Hepatocyte (in vitro differentiated cells): Measurements from ENCODE around the gene RBMS1. TPM values are rescaled to one million over a fixed set of nuclear protein-coding genes. Genes with fewer than 3 reads are reported as not detected.

ENCODE experiments used
- DNase-seq: peaks from one replicate; pipeline ENCODE4 v3.0.0-alpha.2; 2016; ENCODE audit warnings: low spot score
- H2AFZ ChIP-seq: fragments of 200-600 bp; sonication (generic); 2 replicates; pipeline ENCODE4 v1.6.0; 2016; ENCODE audit warnings: antibody characterized with exemption, mild to moderate bottlenecking
- H3K27ac ChIP-seq: fragments of 200-600 bp; sonication (generic); 2 replicates; pipeline ENCODE4 v1.5.1; 2016; ENCODE audit warnings: mild to moderate bottlenecking
- H3K27me3 ChIP-seq: fragments of 200-600 bp; sonication (generic); 2 replicates; pipeline ENCODE4 v1.6.1; 2016
- H3K36me3 ChIP-seq: fragments of 200-600 bp; sonication (generic); replicated peaks from 2 replicates; pipeline ENCODE4 v1.5.1; 2016; ENCODE audit warnings: low read depth; ENCODE audit not compliant: insufficient read depth
- H3K4me1 ChIP-seq: fragments of 200-600 bp; sonication (generic); 2 replicates; pipeline ENCODE4 v1.5.1; 2016; ENCODE audit warnings: mild to moderate bottlenecking, moderate library complexity; ENCODE audit not compliant: insufficient read depth
- H3K4me2 ChIP-seq: fragments of 200-600 bp; sonication (generic); 2 replicates; pipeline ENCODE4 v1.6.0; 2016
- H3K4me3 ChIP-seq: fragments of 200-600 bp; sonication (generic); 2 replicates; pipeline ENCODE4 v1.5.1; 2016; ENCODE audit warnings: mild to moderate bottlenecking
- H3K79me2 ChIP-seq: fragments of 200-600 bp; sonication (generic); 2 replicates; pipeline ENCODE4 v1.6.0; 2017; ENCODE audit warnings: mild to moderate bottlenecking
- H3K9me2 ChIP-seq: fragments of 200-600 bp; sonication (generic); replicated peaks from 2 replicates; pipeline ENCODE4 v1.6.0; 2017; ENCODE audit warnings: mild to moderate bottlenecking; ENCODE audit not compliant: insufficient read depth
- H3K9me3 ChIP-seq: fragments of 200-600 bp; sonication (generic); 2 replicates; pipeline ENCODE4 v1.5.1; 2016; ENCODE audit warnings: low read depth, mild to moderate bottlenecking
- H4K20me1 ChIP-seq: fragments of 200-600 bp; sonication (generic); 2 replicates; pipeline ENCODE4 v1.6.0; 2016; ENCODE audit warnings: mild to moderate bottlenecking; ENCODE audit not compliant: insufficient read depth, poor library complexity, severe bottlenecking
- EZH2 ChIP-seq: fragments of 200-600 bp; sonication (generic); IDR thresholded peaks from 2 replicates; pipeline ENCODE4 v1.6.1; 2016; ENCODE audit warnings: antibody characterized with exemption, mild to moderate bottlenecking, borderline replicate concordance
- EZH2phosphoT487 ChIP-seq: fragments of 200-600 bp; sonication (generic); IDR thresholded peaks from one replicate; pipeline ENCODE4 v1.6.1; 2018; ENCODE audit warnings: antibody characterized with exemption, mild to moderate bottlenecking, low read depth, moderate library complexity; ENCODE audit not compliant: unreplicated experiment, severe bottlenecking
- WGBS: methylation state at CpG from one replicate; pipeline ENCODE4 v1.1.6; 2016; ENCODE audit warnings: low lambda C conversion rate; ENCODE audit errors: missing lambda C conversion rate; 5-methylcytosine and 5-hydroxymethylcytosine counted together
- polyA plus RNA-seq: library from polyadenylated mRNA; unstranded; fragments of >200 nt; fragmentation: Nextera tagmentation; extraction: Ambion mirVana; gene quantifications from 2 replicates; pipeline ENCODE4 v1.2.1, GENCODE V29; 2016
- total RNA-seq: library from RNA; depleted of rRNA; stranded (reverse); fragments of >200 nt; gene quantifications from 2 replicates; pipeline ENCODE4 v1.2.3, GENCODE V29; 2014
- TF ChIP-seq, protein P1 (sequence below): fragments of 200-600 bp; sonication (generic); IDR thresholded peaks from 2 replicates; pipeline ENCODE4 v1.5.1; 2016; ENCODE audit warnings: antibody characterized with exemption, mild to moderate bottlenecking; ENCODE audit not compliant: poor library complexity

RBMS1 gene
- total and polyA plus RNA-seq, 2 experiments from 2014 or later, result 87.9 to 103 TPM

DNA sequence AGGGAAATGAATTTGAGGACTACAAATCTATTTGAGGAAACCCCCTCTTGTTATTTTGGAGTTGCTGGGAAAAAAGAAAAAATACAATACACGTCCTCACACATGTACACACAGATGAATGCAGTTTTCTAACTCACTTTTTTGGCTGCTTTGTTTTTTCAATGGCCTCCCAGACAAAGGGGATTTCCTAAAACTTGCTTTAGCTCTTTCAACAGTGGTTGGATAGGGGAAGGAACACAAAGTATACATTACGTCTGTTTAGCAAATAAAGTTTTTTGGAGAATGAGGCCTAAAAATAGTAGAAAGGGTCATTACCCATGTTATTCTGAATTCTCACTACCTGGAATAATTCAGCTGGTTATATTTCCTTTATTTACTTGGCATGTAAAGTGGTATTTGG lies 168.2 kb downstream of the RBMS1 start:
- H3K79me2 ChIP-seq, result peaks cover 97% of the 10 kb centered on the region
- no peak overlapping the region for H3K4me2 ChIP-seq
- 79% methylated on average over 2 of the region's 2 CpGs for WGBS

DNA sequence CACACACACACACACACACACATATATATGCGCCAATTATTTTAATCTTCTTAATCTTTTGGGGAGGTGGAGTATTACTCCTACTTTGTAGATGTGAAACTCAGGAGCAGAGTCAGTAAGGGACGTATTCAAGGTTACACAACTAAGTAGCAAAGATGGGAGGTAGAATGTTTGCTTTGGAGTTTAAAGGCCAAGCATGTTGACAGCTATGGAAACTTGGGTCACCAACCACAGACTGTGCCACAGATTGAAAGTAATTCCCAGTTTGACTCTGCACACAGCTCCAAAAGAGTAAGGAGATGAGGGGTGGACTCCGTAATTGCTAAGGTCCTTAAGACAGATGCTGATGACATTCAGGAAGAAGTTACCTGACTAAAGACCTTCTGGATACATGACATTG lies 168.7 kb downstream of the RBMS1 start:
- H3K4me3 ChIP-seq, result no peak overlapping the region
- H4K20me1 ChIP-seq, result peaks cover 34% of the 10 kb centered on the region
- H3K4me1 ChIP-seq, result peaks cover 27% of the 10 kb centered on the region
- H3K36me3 ChIP-seq, result no peaks in the 10 kb centered on the region
- 87% methylated on average over 3 of the region's 3 CpGs for WGBS
- DNase-seq, result no peak
- H3K9me3 ChIP-seq, result no peaks in the 10 kb centered on the region
- H3K4me2 ChIP-seq, result no peak overlapping the region
- no peaks in the 10 kb centered on the region for H3K27me3 ChIP-seq
- H3K79me2 ChIP-seq, result peaks cover 97% of the 10 kb centered on the region
- H2AFZ ChIP-seq, result no peak overlapping the region
- no peak overlapping the region for H3K27ac ChIP-seq
- no peaks in the 10 kb centered on the region for H3K9me2 ChIP-seq
- TF ChIP-seq EZH2phosphoT487, result no peak
- TF ChIP-seq, protein P1, sequence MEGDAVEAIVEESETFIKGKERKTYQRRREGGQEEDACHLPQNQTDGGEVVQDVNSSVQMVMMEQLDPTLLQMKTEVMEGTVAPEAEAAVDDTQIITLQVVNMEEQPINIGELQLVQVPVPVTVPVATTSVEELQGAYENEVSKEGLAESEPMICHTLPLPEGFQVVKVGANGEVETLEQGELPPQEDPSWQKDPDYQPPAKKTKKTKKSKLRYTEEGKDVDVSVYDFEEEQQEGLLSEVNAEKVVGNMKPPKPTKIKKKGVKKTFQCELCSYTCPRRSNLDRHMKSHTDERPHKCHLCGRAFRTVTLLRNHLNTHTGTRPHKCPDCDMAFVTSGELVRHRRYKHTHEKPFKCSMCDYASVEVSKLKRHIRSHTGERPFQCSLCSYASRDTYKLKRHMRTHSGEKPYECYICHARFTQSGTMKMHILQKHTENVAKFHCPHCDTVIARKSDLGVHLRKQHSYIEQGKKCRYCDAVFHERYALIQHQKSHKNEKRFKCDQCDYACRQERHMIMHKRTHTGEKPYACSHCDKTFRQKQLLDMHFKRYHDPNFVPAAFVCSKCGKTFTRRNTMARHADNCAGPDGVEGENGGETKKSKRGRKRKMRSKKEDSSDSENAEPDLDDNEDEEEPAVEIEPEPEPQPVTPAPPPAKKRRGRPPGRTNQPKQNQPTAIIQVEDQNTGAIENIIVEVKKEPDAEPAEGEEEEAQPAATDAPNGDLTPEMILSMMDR, result no peak
- no peak for TF ChIP-seq EZH2

More for the DNA sequence above, 168.2 kb downstream of the RBMS1 start:
- TF ChIP-seq EZH2 (no peak), EZH2phosphoT487 (no peak)
- TF ChIP-seq, protein P1, result no peak
- no peak overlapping the region for H3K4me3 ChIP-seq
- DNase-seq, result no peak
- no peaks in the 10 kb centered on the region for H3K36me3 ChIP-seq
- no peaks in the 10 kb centered on the region for H3K9me2 ChIP-seq
- H3K9me3 ChIP-seq, result no peaks in the 10 kb centered on the region
- H3K27me3 ChIP-seq, result no peaks in the 10 kb centered on the region
- no peak overlapping the region for H2AFZ ChIP-seq
- peaks cover 31% of the 10 kb centered on the region for H4K20me1 ChIP-seq
- peaks cover 27% of the 10 kb centered on the region for H3K4me1 ChIP-seq
- no peak overlapping the region for H3K27ac ChIP-seq

DNA sequence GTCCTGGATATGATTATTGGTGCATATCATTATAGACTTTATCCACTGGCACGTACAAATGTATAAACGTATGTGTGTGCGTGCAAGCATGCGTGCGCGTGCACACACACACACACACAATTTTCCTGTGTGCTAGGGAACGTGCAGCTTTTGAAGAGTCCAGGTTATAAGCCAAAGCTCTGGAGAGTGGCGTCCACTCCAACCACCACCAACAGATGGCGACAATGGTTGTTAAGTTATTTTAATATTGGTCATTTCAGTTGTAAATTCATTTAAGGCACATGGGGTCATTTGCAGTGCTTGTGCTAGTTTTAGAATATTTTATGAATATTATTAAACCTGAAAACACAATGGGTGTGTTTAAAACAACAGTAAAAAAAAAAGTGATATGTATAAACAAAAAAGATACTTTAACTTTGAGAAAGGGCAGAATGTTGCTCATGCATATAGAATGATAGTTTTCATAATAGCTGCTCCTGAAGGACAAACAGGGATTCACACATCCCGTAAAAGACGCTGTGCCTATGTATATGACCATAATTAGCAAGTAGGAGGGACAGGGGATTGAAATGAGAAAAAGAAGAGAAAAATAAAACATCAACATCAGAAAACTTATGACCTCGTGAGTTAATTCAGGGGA lies 169.3 kb downstream of the RBMS1 start:
- Histone ChIP-seq H3K4me2 (no peak overlapping the region), H3K27ac (no peak overlapping the region), H2AFZ (no peak overlapping the region), H3K4me3 (no peak overlapping the region), H3K9me3 (no peaks in the 10 kb centered on the region), H3K79me2 (peaks cover 97% of the 10 kb centered on the region), H3K4me1 (peaks cover 23% of the 10 kb centered on the region), H3K36me3 (no peaks in the 10 kb centered on the region), H3K9me2 (no peaks in the 10 kb centered on the region), H3K27me3 (no peaks in the 10 kb centered on the region), H4K20me1 (peaks cover 34% of the 10 kb centered on the region)
- 72% methylated on average over 12 of the region's 12 CpGs for WGBS
- peak; percentile 65 for DNase-seq
- TF ChIP-seq EZH2 (no peak), EZH2phosphoT487 (no peak)
- TF ChIP-seq, protein P1, result peak; percentile 73
